Brain microvascular endothelial cell (primary cell): Measurements from ENCODE around the gene RCC1.
"Not testable (repeated sequence)": the region's sequence is repeated elsewhere in the genome, so short reads cannot be mapped to it uniquely, and the experiment has no call there.

Experiments
- DNase-seq: peaks from one replicate; pipeline ENCODE4 v3.0.0-alpha.2; 2020
- H3K27ac ChIP-seq: fragments of 250-450 bp; sonication (Bioruptor Pico); 2 replicates; pipeline ENCODE4 v1.5.1; 2020; ENCODE audit warnings: mild to moderate bottlenecking, moderate library complexity
- H3K27me3 ChIP-seq: fragments of 250-450 bp; sonication (Bioruptor Pico); replicated peaks from 2 replicates; pipeline ENCODE4 v1.5.1; 2020; ENCODE audit warnings: mild to moderate bottlenecking
- H3K36me3 ChIP-seq: fragments of 250-450 bp; sonication (Bioruptor Pico); replicated peaks from 2 replicates; pipeline ENCODE4 v1.5.1; 2020; ENCODE audit warnings: mild to moderate bottlenecking
- H3K4me3 ChIP-seq: 2 replicates; pipeline ENCODE4 v1.5.1; 2011; ENCODE audit warnings: low read depth, mild to moderate bottlenecking, control low read depth, low read length, moderate library complexity
- in situ Hi-C: cut with HindIII; loops from 2 replicates; pipeline ENCODE4 v1.10.0; 2017; ENCODE audit warnings: low sequenced_read_pairs, low pct_ligation_motif_present
- TF ChIP-seq, protein P1 (sequence below): IDR thresholded peaks from 2 replicates; pipeline ENCODE4 v1.5.1; 2011; ENCODE audit warnings: low read depth, mild to moderate bottlenecking, moderate library complexity, low read length, control low read depth, inconsistent platforms; ENCODE audit errors: missing control alignments

RCC1 gene

DNA sequence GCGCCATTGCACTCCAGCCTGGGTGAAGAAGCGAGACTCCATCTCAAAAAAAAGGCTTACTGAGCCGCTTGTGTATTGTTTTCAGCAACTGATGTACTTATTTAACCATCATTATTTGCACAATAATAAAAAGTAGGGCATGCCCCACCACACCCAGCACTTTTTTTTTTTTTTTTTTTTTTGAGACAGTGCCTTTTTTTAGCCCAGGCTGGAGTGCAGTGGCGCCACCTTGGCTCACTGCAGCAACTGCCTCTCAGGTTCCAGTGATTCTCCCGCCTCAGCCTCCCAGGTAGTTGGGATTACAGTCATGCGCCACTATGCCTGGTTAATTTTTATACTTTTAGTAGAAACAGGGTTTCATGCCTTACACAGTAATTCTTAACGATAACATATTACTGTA, 34.8 kb downstream of the RCC1 start:
- Histone ChIP-seq H3K27me3 (no peaks in the 10 kb centered on the region), H3K27ac (no peak overlapping the region), H3K4me3 (no peak overlapping the region), H3K36me3 (peaks cover 19% of the 10 kb centered on the region)
- TF ChIP-seq, protein P1, sequence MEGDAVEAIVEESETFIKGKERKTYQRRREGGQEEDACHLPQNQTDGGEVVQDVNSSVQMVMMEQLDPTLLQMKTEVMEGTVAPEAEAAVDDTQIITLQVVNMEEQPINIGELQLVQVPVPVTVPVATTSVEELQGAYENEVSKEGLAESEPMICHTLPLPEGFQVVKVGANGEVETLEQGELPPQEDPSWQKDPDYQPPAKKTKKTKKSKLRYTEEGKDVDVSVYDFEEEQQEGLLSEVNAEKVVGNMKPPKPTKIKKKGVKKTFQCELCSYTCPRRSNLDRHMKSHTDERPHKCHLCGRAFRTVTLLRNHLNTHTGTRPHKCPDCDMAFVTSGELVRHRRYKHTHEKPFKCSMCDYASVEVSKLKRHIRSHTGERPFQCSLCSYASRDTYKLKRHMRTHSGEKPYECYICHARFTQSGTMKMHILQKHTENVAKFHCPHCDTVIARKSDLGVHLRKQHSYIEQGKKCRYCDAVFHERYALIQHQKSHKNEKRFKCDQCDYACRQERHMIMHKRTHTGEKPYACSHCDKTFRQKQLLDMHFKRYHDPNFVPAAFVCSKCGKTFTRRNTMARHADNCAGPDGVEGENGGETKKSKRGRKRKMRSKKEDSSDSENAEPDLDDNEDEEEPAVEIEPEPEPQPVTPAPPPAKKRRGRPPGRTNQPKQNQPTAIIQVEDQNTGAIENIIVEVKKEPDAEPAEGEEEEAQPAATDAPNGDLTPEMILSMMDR: peak; percentile 43
- DNase-seq: no peak
- in situ Hi-C loops: no loop called here

DNA sequence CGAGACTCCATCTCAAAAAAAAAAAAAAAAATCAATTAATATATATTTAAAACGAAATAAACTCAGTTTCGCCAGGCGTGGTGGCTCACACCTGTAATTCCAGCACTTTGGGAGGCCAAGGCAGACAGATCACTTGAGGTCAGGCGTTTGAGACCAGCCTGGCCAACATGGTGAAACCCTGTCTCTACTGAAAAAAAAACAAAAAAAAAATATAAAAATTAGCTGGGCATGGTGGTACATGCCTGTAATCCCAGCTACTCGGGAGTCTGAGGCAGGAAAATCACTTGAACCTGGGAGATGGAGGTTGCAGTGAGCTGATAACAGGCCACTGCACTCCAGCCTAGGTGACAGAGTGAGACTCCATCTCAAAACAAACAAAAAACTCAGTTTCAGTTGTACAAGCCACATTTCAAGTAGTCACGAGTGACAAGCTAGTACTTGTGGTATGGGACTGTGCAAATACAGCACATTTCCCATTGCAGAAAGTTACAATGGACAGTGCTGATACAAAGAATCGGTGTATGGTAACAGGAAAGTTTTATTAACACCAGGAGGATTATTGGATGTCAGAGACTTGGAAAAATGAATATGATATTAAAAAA, 35.7 kb downstream of the RCC1 start:
- H3K4me3 ChIP-seq, in situ Hi-C loops, H3K27ac ChIP-seq, H3K27me3 ChIP-seq, DNase-seq: not testable (repeated sequence)
- peaks cover 10% of the 10 kb centered on the region for H3K36me3 ChIP-seq

DNA sequence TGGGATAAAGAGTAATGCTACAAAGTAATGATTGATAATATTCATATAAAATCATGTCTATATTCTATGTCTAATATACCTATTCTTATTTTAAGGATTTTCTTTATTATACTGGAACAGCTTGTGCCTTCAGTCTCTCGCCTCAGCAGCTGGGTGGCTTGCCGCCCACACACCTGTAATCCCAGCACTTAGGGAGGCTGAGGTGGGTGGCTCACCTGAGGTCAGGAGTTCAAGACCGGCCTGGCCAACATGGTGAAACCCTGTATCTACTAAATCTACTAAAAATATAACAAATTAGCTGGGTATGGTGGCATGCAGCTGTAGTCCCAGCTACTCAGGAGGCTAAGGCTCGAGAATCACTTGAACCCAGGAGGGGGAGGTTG, 39.4 kb downstream of the RCC1 start:
- TF ChIP-seq, protein P1: no peak
- no peaks in the 10 kb centered on the region for H3K36me3 ChIP-seq
- no peak overlapping the region for H3K4me3 ChIP-seq
- H3K27me3 ChIP-seq: no peaks in the 10 kb centered on the region
- no peak for DNase-seq
- in situ Hi-C loops: no loop called here
- H3K27ac ChIP-seq: no peak overlapping the region

DNA sequence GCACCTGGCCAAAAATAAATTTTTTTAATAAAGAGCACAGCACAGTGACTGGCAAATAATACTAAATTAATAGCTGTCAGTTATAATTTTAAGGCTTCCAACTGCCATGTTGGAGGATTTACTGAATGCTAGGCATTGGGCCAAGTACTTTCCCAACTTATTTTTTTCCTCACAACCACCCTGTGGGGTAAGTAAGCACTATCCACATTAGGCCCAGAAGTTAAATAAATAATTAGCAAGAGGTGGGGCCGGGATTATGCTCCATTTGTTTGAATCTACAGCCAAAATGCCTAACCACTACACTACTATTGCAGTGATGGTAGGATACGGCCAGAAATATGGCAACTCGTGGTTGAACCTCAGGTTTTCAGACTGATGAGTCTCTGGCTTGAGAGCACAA, 42.5 kb downstream of the RCC1 start:
- in situ Hi-C loops: no loop called here
- no peak overlapping the region for H3K4me3 ChIP-seq
- TF ChIP-seq, protein P1: no peak
- DNase-seq: no peak
- H3K27me3 ChIP-seq: no peaks in the 10 kb centered on the region
- H3K36me3 ChIP-seq: no peaks in the 10 kb centered on the region
- no peak overlapping the region for H3K27ac ChIP-seq

DNA sequence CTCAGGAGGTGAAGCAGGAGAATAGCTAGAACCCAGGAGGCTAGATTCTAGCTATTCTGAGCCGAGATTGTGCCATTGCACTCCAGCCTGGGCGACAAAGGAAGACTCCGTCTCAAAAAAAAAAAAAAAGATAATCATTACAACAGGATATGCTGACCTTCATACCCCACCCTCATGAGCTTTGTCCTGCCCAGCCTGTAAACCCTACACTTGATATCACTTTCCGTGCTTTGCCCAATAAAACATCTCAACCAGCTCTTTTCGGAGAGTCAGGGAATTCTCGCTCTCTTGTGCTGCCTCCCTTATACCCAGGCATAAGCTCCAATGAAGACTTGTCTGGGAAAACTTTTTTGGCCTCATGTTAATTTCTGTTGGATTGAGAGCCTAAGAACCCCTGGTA, 45.5 kb downstream of the RCC1 start:
- Histone ChIP-seq H3K27me3 (no peaks in the 10 kb centered on the region), H3K4me3 (no peak overlapping the region), H3K27ac (no peak overlapping the region), H3K36me3 (no peaks in the 10 kb centered on the region)
- DNase-seq: no peak
- in situ Hi-C loops: no loop called here
- TF ChIP-seq, protein P1: no peak

DNA sequence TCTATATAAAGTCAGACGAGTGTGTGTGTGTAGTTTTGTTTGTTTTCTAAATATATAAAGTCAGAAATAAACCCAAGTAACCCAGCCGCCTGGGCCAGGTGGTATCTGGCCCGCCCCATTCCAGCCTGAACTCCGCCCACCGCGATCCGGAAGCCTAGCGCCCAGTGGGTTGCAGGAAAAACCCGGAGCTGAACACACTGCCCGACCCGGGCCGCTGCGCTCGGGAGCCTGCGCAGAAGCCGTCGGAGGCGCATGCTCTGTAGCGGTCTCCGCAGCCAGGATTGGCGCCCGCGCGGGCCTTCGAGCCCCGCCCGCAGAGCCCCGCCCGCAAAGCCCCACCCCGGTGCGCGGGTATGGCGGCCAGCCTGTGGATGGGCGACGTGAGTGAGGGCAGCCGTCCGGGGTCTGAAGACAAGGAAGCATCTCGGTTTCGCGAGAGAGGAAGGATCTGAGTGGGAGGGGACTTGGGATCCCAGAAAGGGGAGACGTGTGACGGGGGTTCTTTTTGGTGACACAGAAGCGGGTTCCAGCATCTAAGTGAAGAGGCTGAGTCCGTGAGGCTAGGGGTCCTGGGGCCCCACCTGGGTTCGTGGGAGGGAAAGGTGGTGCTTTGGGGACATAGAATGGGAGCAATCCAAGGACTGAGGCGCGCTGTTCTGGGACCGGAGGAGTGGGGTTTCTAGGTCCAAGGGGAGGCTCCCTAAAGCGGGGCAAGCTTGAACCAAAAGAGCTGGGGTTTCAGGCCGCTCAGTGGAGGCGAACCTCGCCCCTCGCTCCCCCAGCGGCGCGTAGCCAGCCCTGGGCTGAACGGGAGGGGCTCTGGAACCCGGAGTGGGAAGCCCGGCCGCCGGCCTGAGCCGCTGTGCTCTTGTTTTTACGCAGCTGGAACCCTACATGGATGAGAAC, 47.2 kb downstream of the RCC1 start, which contains the start of gene TRNAU1AP:
TRNAU1AP (plus strand) TSS at position 328 of the 906 bp plus-strand sequence; CDS start at position 354, 26 bp downstream.
- Histone ChIP-seq H3K27me3 (no peaks in the 10 kb centered on the region), H3K27ac (peak within 1 kb of the TSS; percentile 42), H3K4me3 (peak within 1 kb of the TSS; percentile 96), H3K36me3 (peaks cover 4% of the 10 kb centered on the region)
- in situ Hi-C loops: no loop called here
- peak; percentile 92 for DNase-seq
- TF ChIP-seq, protein P1: no peak
